A673 (cell line): ENCODE measurements around the gene HNRNPA1L2. TPM values are rescaled to one million over a fixed set of nuclear protein-coding genes. Genes with fewer than 3 reads are reported as not detected.
"Not testable (repeated sequence)": the region's sequence is repeated elsewhere in the genome, so short reads cannot be mapped to it uniquely, and the experiment has no call there.

Experiments
- BruUV-seq: library from RNA; stranded (reverse); fragments of 400-500 nt; replicated peaks from 2 replicates; lab custom pipeline; 2021; lab: Mats Ljungman, UMichigan
- CTCF ChIA-PET: fragments of 300-600 bp; sonication (Branson Sonifier 250); formaldehyde crosslinking; loops from one replicate; lab custom pipeline; 2022; ENCODE audit warnings: antibody characterized with exemption; lab: Charles Lee
- POLR2A ChIA-PET: fragments of 300-600 bp; sonication (Branson Sonifier 250); formaldehyde crosslinking; loops from one replicate; lab custom pipeline; 2022; ENCODE audit warnings: antibody characterized with exemption; ENCODE audit not compliant: low non-redundant PET; lab: Charles Lee
- DNase-seq: peaks from one replicate; pipeline ENCODE4 v3.0.0-alpha.2; 2015; ENCODE audit warnings: low spot score
- H3K27ac ChIP-seq: fragments of 200-600 bp; sonication (generic); 2 replicates; pipeline ENCODE4 v1.5.1; 2016; ENCODE audit warnings: mixed run types, low read depth, mild to moderate bottlenecking, mixed read lengths, antibody characterized with exemption, low read length; ENCODE audit not compliant: poor library complexity, severe bottlenecking
- H3K27me3 ChIP-seq: fragments of 200-600 bp; sonication (generic); replicated peaks from 2 replicates; pipeline ENCODE4 v1.6.1; 2017; ENCODE audit warnings: mixed run types, low read depth, mild to moderate bottlenecking, mixed read lengths, antibody characterized with exemption, low read length; ENCODE audit not compliant: insufficient read depth, poor library complexity
- H3K36me3 ChIP-seq: fragments of 200-600 bp; sonication (generic); 2 replicates; pipeline ENCODE4 v1.6.1; 2016; ENCODE audit warnings: mixed run types, mild to moderate bottlenecking, mixed read lengths, antibody characterized with exemption, low read length; ENCODE audit not compliant: insufficient read depth, poor library complexity, severe bottlenecking
- H3K4me1 ChIP-seq: fragments of 200-600 bp; sonication (generic); 2 replicates; pipeline ENCODE4 v1.6.1; 2017; ENCODE audit warnings: mixed run types, mild to moderate bottlenecking, mixed read lengths, antibody characterized with exemption, low read length; ENCODE audit not compliant: insufficient read depth, poor library complexity, severe bottlenecking
- H3K4me3 ChIP-seq: fragments of 200-600 bp; sonication (generic); 2 replicates; pipeline ENCODE4 v1.5.1; 2016; ENCODE audit warnings: low read depth, mixed run types, mild to moderate bottlenecking, mixed read lengths, low read length; ENCODE audit not compliant: poor library complexity, severe bottlenecking
- H3K9me3 ChIP-seq: fragments of 200-600 bp; sonication (generic); 2 replicates; pipeline ENCODE4 v1.6.1; 2016; ENCODE audit warnings: mixed run types, low read depth, mild to moderate bottlenecking, mixed read lengths, antibody characterized with exemption, low read length; ENCODE audit not compliant: poor library complexity, severe bottlenecking
- EZH2 ChIP-seq: fragments of 200-600 bp; sonication (generic); IDR thresholded peaks from 2 replicates; pipeline ENCODE4 v1.6.1; 2017; ENCODE audit warnings: borderline replicate concordance, low read depth, mild to moderate bottlenecking, mixed read lengths, antibody characterized with exemption, low read length; ENCODE audit not compliant: poor library complexity, severe bottlenecking
- intact Hi-C: fragments of 100-400 bp; cut with micrococcal nuclease; formaldehyde crosslinking; loops from one replicate; pipeline ENCODE4 v1.10.0; 2022; ENCODE audit not compliant: unreplicated experiment
- total RNA-seq: library from RNA; stranded (reverse); gene quantifications from 2 replicates; pipeline ENCODE4 v1.2.3, GENCODE V29; 2021
- TF ChIP-seq, protein P1 (sequence below): fragments of 300-800, 200-600 bp; sonication (generic); conservative IDR thresholded peaks from 2 replicates; pipeline ENCODE4 v1.5.1; 2017; ENCODE audit warnings: low read depth, mild to moderate bottlenecking, antibody characterized with exemption, low read length, moderate library complexity, mixed read lengths

Gene HNRNPA1L2
- total RNA-seq, 1 experiment from 2014 or later = 10.1 TPM

DNA sequence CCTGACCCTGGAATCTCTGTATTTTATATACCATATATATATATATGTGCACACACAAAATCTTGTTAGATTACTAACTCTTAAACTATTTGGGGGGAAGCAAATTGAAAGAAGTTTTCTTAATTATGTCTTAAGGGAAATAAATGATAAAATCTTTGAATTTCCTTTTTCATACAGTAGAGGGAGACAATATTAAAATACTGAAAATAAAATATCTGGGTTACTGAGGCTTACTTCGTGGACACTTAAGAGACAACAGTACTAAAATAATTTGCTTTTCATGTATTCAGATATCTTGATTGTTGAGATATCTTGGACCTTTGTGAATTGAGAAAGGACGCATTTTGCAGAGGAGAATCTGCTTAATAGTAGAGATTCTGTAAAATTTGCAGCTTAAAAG is 27.4 kb downstream of the HNRNPA1L2 start:
- CTCF ChIA-PET = no interaction called here
- no peak for TF ChIP-seq EZH2
- TF ChIP-seq, protein P1, sequence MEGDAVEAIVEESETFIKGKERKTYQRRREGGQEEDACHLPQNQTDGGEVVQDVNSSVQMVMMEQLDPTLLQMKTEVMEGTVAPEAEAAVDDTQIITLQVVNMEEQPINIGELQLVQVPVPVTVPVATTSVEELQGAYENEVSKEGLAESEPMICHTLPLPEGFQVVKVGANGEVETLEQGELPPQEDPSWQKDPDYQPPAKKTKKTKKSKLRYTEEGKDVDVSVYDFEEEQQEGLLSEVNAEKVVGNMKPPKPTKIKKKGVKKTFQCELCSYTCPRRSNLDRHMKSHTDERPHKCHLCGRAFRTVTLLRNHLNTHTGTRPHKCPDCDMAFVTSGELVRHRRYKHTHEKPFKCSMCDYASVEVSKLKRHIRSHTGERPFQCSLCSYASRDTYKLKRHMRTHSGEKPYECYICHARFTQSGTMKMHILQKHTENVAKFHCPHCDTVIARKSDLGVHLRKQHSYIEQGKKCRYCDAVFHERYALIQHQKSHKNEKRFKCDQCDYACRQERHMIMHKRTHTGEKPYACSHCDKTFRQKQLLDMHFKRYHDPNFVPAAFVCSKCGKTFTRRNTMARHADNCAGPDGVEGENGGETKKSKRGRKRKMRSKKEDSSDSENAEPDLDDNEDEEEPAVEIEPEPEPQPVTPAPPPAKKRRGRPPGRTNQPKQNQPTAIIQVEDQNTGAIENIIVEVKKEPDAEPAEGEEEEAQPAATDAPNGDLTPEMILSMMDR = no peak
- peaks cover 43% of the 10 kb centered on the region for H3K36me3 ChIP-seq
- no peaks in the 10 kb centered on the region for H3K27me3 ChIP-seq
- BruUV-seq = no TSS peak
- POLR2A ChIA-PET = no interaction called here
- no peaks in the 10 kb centered on the region for H3K9me3 ChIP-seq
- H3K4me3 ChIP-seq = no peak overlapping the region
- H3K4me1 ChIP-seq = peaks cover 11% of the 10 kb centered on the region
- no peak for DNase-seq
- no peak overlapping the region for H3K27ac ChIP-seq
- intact Hi-C loops = loop anchor here (5.0 to 10.0 kb wide), 3 partner anchors 138 to 535 kb away; no protein-coding TSS in a partner anchor

DNA sequence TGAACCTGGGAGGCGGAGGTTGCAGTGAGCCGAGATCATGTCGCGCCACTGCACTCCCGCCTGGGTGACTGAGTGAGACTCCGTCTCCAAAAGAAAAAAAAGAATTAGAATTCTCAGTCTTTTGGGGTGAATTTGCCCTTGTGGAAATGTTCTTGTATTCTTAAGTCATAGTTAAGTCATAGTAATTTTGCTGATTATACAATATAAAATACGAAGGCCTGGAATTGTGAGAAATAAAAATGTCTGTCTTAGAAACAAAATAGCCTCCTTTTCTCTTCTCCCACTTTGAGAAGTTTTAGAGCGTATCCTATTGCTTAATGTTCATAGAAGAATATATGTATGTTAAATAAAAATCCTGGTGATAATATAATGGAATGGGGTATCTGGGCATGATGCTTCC is 28.5 kb downstream of the HNRNPA1L2 start:
- peaks cover 11% of the 10 kb centered on the region for H3K4me1 ChIP-seq
- no peak overlapping the region for H3K4me3 ChIP-seq
- H3K27me3 ChIP-seq = no peaks in the 10 kb centered on the region
- no peak for DNase-seq
- no TSS peak for BruUV-seq
- no peak overlapping the region for H3K27ac ChIP-seq
- H3K9me3 ChIP-seq = no peaks in the 10 kb centered on the region
- intact Hi-C loops = loop anchor here (5.0 kb wide), 1 partner anchor 137 kb away; no protein-coding TSS in a partner anchor
- CTCF ChIA-PET = no interaction called here
- TF ChIP-seq EZH2 = no peak
- H3K36me3 ChIP-seq = peaks cover 33% of the 10 kb centered on the region
- POLR2A ChIA-PET = no interaction called here

GRCh38 chr13:52673465-52673864 is 31.2 kb downstream of the HNRNPA1L2 start:
- Histone ChIP-seq H3K27me3 (no peaks in the 10 kb centered on the region), H3K27ac (no peak overlapping the region), H3K9me3 (no peaks in the 10 kb centered on the region), H3K4me1 (peaks cover 7% of the 10 kb centered on the region), H3K36me3 (peaks cover 23% of the 10 kb centered on the region), H3K4me3 (no peak overlapping the region)
- BruUV-seq = no TSS peak
- no peak for TF ChIP-seq EZH2
- TF ChIP-seq, protein P1 = no peak
- CTCF ChIA-PET = no interaction called here
- POLR2A ChIA-PET = interaction anchor here (0.6 kb wide), 1 partner anchor 127 kb away, joined by 8 read pairs; no protein-coding TSS in a partner anchor
- DNase-seq = no peak
- intact Hi-C loops = loop anchor here (5.0 kb wide), 1 partner anchor 134 kb away; no protein-coding TSS in a partner anchor

GRCh38 chr13:52677823-52678222 is 35.6 kb downstream of the HNRNPA1L2 start:
- DNase-seq = no peak
- intact Hi-C loops = no loop called here
- TF ChIP-seq, protein P1 = no peak
- no peak for TF ChIP-seq EZH2
- ChIA-PET CTCF (no interaction called here), POLR2A (no interaction called here)
- no peaks in the 10 kb centered on the region for H3K9me3 ChIP-seq
- peaks cover 51% of the 10 kb centered on the region for H3K36me3 ChIP-seq
- H3K4me1 ChIP-seq = peaks cover 5% of the 10 kb centered on the region
- no peak overlapping the region for H3K4me3 ChIP-seq
- BruUV-seq = no TSS peak
- H3K27me3 ChIP-seq = no peaks in the 10 kb centered on the region
- H3K27ac ChIP-seq = peak overlapping the region; percentile 2

GRCh38 chr13:52685806-52686205 is 43.6 kb downstream of the HNRNPA1L2 start:
- H3K36me3 ChIP-seq = peaks cover 36% of the 10 kb centered on the region
- intact Hi-C loops = not testable (repeated sequence)

More at GRCh38 chr13:52685806-52686205, 43.6 kb downstream of the HNRNPA1L2 start:
- H3K9me3 ChIP-seq, BruUV-seq, CTCF ChIA-PET, POLR2A ChIA-PET, H3K4me1 ChIP-seq, H3K27ac ChIP-seq, H3K4me3 ChIP-seq, H3K27me3 ChIP-seq, DNase-seq: not testable (repeated sequence)
